Measurements from ENCODE around the gene PTPN13. TPM values are rescaled to one million over a fixed set of nuclear protein-coding genes. Genes with fewer than 3 reads are reported as not detected.

PTPN13 gene
- total RNA-seq, 1 donor from 2014 or later, result 38.9 TPM

- TF ChIP-seq, protein P1, sequence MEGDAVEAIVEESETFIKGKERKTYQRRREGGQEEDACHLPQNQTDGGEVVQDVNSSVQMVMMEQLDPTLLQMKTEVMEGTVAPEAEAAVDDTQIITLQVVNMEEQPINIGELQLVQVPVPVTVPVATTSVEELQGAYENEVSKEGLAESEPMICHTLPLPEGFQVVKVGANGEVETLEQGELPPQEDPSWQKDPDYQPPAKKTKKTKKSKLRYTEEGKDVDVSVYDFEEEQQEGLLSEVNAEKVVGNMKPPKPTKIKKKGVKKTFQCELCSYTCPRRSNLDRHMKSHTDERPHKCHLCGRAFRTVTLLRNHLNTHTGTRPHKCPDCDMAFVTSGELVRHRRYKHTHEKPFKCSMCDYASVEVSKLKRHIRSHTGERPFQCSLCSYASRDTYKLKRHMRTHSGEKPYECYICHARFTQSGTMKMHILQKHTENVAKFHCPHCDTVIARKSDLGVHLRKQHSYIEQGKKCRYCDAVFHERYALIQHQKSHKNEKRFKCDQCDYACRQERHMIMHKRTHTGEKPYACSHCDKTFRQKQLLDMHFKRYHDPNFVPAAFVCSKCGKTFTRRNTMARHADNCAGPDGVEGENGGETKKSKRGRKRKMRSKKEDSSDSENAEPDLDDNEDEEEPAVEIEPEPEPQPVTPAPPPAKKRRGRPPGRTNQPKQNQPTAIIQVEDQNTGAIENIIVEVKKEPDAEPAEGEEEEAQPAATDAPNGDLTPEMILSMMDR (IDR thresholded peaks at IDR 0.05), result no peak
- no peak overlapping the region for H3K27ac Mint-ChIP-seq (ENCODE audit: unreplicated experiment)
- DNase-seq (ENCODE audit: low spot score), result no peak
- no peak overlapping the region for H3K4me3 Mint-ChIP-seq (ENCODE audit: unreplicated experiment)
- no peaks in the 10 kb centered on the region for H3K4me1 Mint-ChIP-seq (ENCODE audit: low read depth)
- peaks cover 4% of the 10 kb centered on the region for H3K9me3 Mint-ChIP-seq (ENCODE audit: low read depth)
- peaks cover 30% of the 10 kb centered on the region for H3K36me3 Mint-ChIP-seq (ENCODE audit: low read depth)
- H3K27me3 Mint-ChIP-seq (ENCODE audit: low read depth), result no peaks in the 10 kb centered on the region
Observed at GRCh38 chr4:86744570-86744969, 150.5 kb downstream of the PTPN13 start.

GRCh38 chr4:86749121-86749520, 155.0 kb downstream of the PTPN13 start:
- H3K9me3 Mint-ChIP-seq (ENCODE audit: low read depth), result no peaks in the 10 kb centered on the region
- H3K4me3 Mint-ChIP-seq (ENCODE audit: unreplicated experiment), result no peak overlapping the region
- H3K4me1 Mint-ChIP-seq (ENCODE audit: low read depth), result no peaks in the 10 kb centered on the region
- H3K36me3 Mint-ChIP-seq (ENCODE audit: low read depth), result peaks cover 18% of the 10 kb centered on the region
- no peaks in the 10 kb centered on the region for H3K27me3 Mint-ChIP-seq (ENCODE audit: low read depth)
- TF ChIP-seq, protein P1 (IDR thresholded peaks at IDR 0.05), result no peak
- DNase-seq (ENCODE audit: low spot score), result no peak
- no peak overlapping the region for H3K27ac Mint-ChIP-seq (ENCODE audit: unreplicated experiment)

DNA sequence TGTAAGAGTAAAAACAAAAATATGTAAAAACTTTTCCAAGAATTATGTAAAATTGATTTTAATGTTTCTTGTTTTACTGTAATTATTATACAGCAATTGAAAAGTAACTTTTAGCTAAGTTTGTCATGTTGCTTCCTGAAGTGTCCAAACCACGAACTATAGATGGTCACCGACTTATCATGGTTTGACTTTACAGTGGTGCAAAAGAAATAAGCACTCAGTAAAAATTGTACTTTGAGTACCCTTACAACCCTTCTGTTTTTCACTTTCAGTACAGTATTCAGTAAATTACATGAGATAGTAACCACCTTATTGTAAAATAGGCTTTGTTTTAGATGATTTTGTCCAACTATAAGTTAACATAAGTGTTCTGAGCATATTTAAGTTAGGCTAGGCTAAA, 161.3 kb downstream of the PTPN13 start:
- H3K36me3 Mint-ChIP-seq (ENCODE audit: low read depth), result peaks cover 16% of the 10 kb centered on the region
- H3K9me3 Mint-ChIP-seq (ENCODE audit: low read depth), result no peaks in the 10 kb centered on the region
- DNase-seq (ENCODE audit: low spot score), result no peak

DNA sequence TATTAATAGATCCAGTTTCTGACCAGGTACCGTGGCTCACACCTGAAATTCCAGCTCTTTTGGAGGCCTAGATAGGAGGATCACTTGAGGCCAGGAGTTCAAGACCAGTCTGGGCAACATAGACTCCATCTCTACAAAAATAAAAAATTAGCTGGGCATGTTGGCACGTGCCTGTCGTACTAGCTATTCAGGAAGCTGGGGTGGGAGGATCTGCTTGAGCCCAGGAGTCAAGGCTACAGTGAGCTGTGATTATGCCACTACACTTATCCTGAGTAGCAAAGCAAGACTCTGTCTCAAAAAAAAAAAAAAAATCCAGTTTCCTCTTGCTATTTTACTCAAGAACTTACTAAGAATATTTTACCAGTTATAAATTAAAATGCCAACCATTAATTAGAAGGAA, 163.4 kb downstream of the PTPN13 start:
- H3K36me3 Mint-ChIP-seq (ENCODE audit: low read depth), result peaks cover 15% of the 10 kb centered on the region
- no peak for DNase-seq (ENCODE audit: low spot score)
- H3K4me3 Mint-ChIP-seq (ENCODE audit: unreplicated experiment), result no peak overlapping the region
- no peaks in the 10 kb centered on the region for H3K4me1 Mint-ChIP-seq (ENCODE audit: low read depth)
- H3K9me3 Mint-ChIP-seq (ENCODE audit: low read depth), result no peaks in the 10 kb centered on the region
- H3K27me3 Mint-ChIP-seq (ENCODE audit: low read depth), result no peaks in the 10 kb centered on the region
- H3K27ac Mint-ChIP-seq (ENCODE audit: unreplicated experiment), result no peak overlapping the region
- TF ChIP-seq, protein P1 (IDR thresholded peaks at IDR 0.05), result no peak

More for the DNA sequence above, 161.3 kb downstream of the PTPN13 start:
- Mint-ChIP-seq H3K27ac (ENCODE audit: unreplicated experiment) (no peak overlapping the region), H3K27me3 (ENCODE audit: low read depth) (no peaks in the 10 kb centered on the region), H3K4me3 (ENCODE audit: unreplicated experiment) (no peak overlapping the region), H3K4me1 (ENCODE audit: low read depth) (no peaks in the 10 kb centered on the region)
- TF ChIP-seq, protein P1 (IDR thresholded peaks at IDR 0.05), result no peak

DNA sequence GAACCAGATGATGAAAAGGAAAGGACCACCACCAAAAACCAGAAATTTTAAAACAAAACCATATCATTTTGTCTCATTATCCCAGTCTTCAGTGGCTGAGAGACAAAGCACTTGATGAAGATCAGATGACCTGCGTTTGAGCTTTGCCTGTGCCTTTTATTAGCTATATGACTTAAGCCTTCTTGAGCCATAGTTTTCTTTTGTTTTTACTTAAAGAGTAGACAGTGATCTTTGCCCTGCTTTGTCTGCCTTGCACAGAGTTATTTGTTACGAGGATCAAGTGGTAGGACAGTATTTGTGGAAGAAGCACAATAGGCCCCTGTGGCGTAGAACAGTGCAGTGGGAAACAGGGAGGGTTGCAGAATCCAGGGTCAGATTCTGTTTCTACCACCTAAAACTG, 165.2 kb downstream of the PTPN13 start:
- H3K4me3 Mint-ChIP-seq (ENCODE audit: unreplicated experiment), result no peak overlapping the region
- H3K27ac Mint-ChIP-seq (ENCODE audit: unreplicated experiment), result no peak overlapping the region
- H3K36me3 Mint-ChIP-seq (ENCODE audit: low read depth), result peaks cover 15% of the 10 kb centered on the region
- H3K9me3 Mint-ChIP-seq (ENCODE audit: low read depth), result no peaks in the 10 kb centered on the region
- no peaks in the 10 kb centered on the region for H3K27me3 Mint-ChIP-seq (ENCODE audit: low read depth)
- DNase-seq (ENCODE audit: low spot score), result no peak
- TF ChIP-seq, protein P1 (IDR thresholded peaks at IDR 0.05), result no peak
- no peaks in the 10 kb centered on the region for H3K4me1 Mint-ChIP-seq (ENCODE audit: low read depth)
